Tracheal epithelial cell (primary cell): ENCODE results near the gene SMIM14. TPM values are rescaled to one million over a fixed set of nuclear protein-coding genes. Genes with fewer than 3 reads are reported as not detected.

Experiments used
- total RNA-seq: library from RNA; depleted of rRNA; stranded (reverse); fragments of >200 nt; gene quantifications from 2 replicates; pipeline ENCODE4 v1.2.1, GENCODE V29; 2014

Gene SMIM14
- total RNA-seq, result 22.9 and 28.6 TPM in 2 replicates

DNA sequence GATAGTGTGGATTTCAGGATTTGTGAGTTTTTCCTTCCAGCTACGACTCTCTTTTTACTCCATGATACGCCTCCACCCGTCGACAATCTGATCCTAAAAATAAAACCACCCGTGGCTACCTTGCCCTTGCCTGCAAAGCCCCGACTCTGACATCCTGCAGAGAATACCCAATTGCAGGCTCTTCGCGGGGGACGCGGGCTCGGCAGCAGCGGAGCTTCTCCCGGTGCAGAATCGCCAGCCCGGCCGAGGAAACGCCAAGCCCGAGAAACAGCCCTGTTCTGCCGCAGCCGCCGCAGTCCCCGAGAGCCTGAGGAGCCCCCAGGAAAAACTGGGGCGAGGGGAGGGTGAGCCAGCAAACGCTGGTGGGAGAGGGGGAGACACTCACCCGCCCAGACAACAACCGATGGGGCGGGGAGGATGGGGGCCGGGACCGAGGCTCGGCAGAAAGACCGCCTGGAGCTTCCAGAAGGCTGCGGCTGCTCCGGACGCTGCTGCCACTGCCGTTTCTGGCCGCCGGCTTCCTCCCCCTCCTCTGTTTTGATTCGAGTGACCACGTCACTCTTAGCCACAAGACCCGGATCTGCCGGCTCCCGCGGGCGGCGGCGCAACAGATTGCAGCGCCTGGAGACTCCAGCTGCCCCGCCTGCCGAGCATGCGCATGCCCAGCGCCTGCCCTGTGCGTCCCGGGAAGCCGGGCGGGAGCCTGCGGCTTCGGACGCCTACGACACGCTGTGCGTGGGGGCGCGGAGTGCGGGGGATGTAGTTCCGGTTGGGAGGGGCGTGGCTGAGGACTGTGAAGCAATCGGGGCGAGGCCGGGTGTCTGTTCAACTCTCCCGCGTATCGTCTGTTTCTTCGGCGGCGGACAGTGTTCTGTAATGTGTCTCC, at the start of gene SMIM14:
Gene SMIM14 (minus strand): TSS at position 512 of the 886 bp plus-strand sequence. CDS start 33,720 bp downstream, outside the sequence.

DNA sequence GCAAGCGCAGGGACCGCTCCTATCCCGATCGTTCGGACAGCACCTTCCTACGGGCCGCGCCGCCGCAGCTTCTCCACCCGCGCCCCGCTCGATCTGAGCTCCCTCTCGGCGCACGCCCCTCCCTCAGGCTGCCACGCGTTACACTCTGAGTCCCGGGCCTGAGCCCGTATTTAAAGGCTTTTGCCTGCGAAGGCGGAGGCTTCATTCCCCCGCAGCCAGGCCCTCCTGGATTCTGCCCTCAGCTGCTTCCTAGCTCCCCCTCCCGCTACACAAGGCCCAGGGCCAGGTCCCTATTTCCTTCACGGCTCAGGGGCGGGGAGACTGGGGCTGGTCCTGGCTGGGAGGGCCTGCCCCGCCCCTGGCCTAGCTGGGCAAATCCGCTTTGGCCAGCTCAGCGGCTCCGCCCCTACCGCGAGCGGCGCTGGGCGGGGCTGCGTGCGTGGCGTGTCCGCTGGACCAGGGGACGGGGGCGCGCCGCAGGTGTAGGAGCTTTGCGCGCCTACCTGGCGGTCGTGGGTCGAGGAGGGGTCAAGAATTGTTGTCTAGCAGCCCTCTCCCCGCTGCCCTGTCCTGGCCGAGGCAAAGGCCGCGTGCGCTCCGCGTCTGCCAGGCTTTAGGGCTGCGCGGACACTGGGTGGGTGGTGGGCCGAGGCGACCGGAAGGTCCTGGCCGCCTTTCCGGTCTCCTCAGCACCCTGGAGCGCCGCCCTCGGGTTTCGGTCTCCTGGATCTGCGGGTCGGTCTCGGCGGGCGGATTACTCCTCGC, 111.2 kb downstream of the SMIM14 start, which contains the start of gene UGDH:
Gene UGDH (minus strand): TSS at position 144 of the 765 bp plus-strand sequence. CDS start 5,927 bp downstream, outside the sequence.

Other genes starting within 250 kb of the SMIM14 start
- gene KLB, start 231.9 kb downstream of the SMIM14 start, total RNA-seq, result under 0.01 TPM in 1 of 2 replicates, not detected in the other
- 3,787 and 4,566 TPM in 2 replicates for gene RPL9, start 179.9 kb downstream of the SMIM14 start, total RNA-seq
- gene LIAS, start 179.8 kb downstream of the SMIM14 start, total RNA-seq, result 10.6 and 14.3 TPM in 2 replicates
- gene UGDH, start 111.4 kb downstream of the SMIM14 start, total RNA-seq, result 30.7 and 79.8 TPM in 2 replicates
- gene UBE2K, start 59.3 kb upstream of the SMIM14 start, total RNA-seq, result 14.2 and 23.9 TPM in 2 replicates